ENCODE data around the gene PTPN1. TPM values are rescaled to one million over a fixed set of nuclear protein-coding genes. Genes with fewer than 3 reads are reported as not detected.

Gene PTPN1
- total RNA-seq, 4 donors from 2014 or later, result 21.8 to 46.8 (median 44.4) TPM

DNA sequence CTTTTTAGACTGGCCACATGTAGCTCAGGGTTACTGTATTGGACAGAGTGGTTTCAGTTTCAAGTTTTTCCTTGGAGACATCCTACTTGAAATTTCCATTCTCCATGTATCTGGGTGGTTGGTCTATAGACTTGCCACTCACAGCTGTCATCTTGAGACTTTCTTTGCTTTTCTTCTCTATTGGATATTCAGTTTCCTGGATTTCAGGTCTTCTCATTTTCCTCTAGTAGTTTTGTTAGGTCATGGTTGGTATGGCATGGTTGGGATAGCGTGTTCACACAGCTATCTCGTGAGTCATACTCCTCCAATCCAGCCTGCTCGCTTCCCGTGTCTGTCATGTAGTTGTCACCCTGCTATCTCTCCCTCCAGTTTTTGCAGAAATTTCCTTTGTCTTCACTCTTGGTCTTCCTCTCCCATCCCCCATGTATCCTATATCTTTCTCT is 48.3 kb downstream of the PTPN1 start:
- in situ Hi-C loops (cut with MboI; ENCODE audit: low sequenced_read_pairs in 4 of 4) (no loop called here), intact Hi-C loops (cut with DNase I; ENCODE audit: low total_unique reads) (no loop called here)
- peaks cover 41 to 57% of the 10 kb centered on the region in 2 donors for H3K4me1 ChIP-seq
- H3K9me3 ChIP-seq, result no peaks in the 10 kb centered on the region
- no peaks in the 10 kb centered on the region for H3K36me3 ChIP-seq
- no peak for TF ChIP-seq CTCF (IDR thresholded peaks at IDR 0.05 in 4 of 5, conservative IDR thresholded peaks at IDR 0.05 in 1 of 5)
- TF ChIP-seq POLR2A (IDR thresholded peaks at IDR 0.05), result no peak
- peak in 1 of 2 donors; percentile 27 for ATAC-seq
- no peak for DNase-seq
- H3K4me3 ChIP-seq, result no peak overlapping the region
- H3K27ac ChIP-seq, result peak overlapping the region; percentile 31 to 44 (median 42)
- H3K27me3 ChIP-seq, result no peaks in the 10 kb centered on the region

GRCh38 chr20:50559149-50559548 is 49.0 kb downstream of the PTPN1 start:
- H3K27me3 ChIP-seq, result no peaks in the 10 kb centered on the region
- H3K4me1 ChIP-seq, result peaks cover 48 to 63% of the 10 kb centered on the region in 2 donors
- no peaks in the 10 kb centered on the region for H3K9me3 ChIP-seq
- intact Hi-C loops (cut with DNase I; ENCODE audit: low total_unique reads) (no loop called here), in situ Hi-C loops (cut with MboI; ENCODE audit: low sequenced_read_pairs in 4 of 4) (no loop called here)
- no peak for TF ChIP-seq CTCF (IDR thresholded peaks at IDR 0.05 in 4 of 5, conservative IDR thresholded peaks at IDR 0.05 in 1 of 5)
- TF ChIP-seq POLR2A (IDR thresholded peaks at IDR 0.05), result no peak
- peak overlapping the region in 2 of 4 donors; percentile 42 for H3K27ac ChIP-seq
- no peak for DNase-seq
- no peak for ATAC-seq
- H3K4me3 ChIP-seq, result no peak overlapping the region
- H3K36me3 ChIP-seq, result no peaks in the 10 kb centered on the region

DNA sequence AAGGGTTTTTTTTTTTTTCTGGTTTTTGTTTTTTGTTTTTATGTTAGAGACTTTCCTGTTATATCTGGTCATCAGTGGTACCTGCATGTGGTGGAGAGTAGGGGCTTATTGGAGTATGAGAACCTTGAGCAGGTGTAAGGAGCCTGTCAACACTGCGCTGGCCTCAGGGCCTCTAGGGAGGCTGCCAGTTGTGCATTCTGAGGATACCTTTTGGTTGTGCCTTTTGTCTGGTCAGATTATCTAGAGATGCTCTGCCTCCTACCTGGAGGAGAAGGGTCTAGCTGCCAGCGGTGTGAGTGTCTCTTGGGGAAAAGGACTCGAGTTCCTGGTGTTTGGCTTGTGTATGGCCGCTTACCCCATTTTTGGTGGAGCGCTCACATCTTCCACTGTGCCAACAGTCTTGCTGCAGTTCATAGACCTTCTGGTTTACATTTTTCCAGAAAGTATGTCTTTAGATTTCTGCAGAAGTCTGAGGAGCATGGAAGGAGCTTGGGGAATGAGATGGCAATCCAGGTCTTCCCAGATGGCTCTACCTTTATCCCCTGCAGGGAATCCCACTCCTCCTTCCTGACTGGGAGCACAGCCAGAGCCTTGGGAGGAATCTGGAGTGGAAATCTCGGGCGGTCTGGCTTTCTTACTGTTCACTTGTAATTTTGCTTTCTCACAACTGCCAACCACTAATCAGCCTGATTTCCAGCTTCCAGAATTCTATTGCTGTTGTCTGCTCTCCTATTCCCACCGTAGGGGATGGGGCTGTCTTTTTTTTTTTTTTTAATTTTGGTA is 49.9 kb downstream of the PTPN1 start:
- H3K4me3 ChIP-seq, result no peak overlapping the region
- H3K27me3 ChIP-seq, result no peaks in the 10 kb centered on the region
- intact Hi-C loops (cut with DNase I; ENCODE audit: low total_unique reads), result no loop called here
- ATAC-seq, result no peak
- DNase-seq, result no peak
- peaks cover 0 to 3% of the 10 kb centered on the region in 2 donors for H3K36me3 ChIP-seq
- TF ChIP-seq CTCF (IDR thresholded peaks at IDR 0.05 in 4 of 5, conservative IDR thresholded peaks at IDR 0.05 in 1 of 5) (no peak), POLR2A (IDR thresholded peaks at IDR 0.05) (no peak)
- no peaks in the 10 kb centered on the region for H3K9me3 ChIP-seq
- in situ Hi-C loops (cut with MboI; ENCODE audit: low sequenced_read_pairs in 4 of 4), result no loop called here
- peak overlapping the region in 3 of 4 donors; percentile 89 to 90 (median 89) for H3K27ac ChIP-seq
- peaks cover 51 to 72% of the 10 kb centered on the region in 2 donors for H3K4me1 ChIP-seq

DNA sequence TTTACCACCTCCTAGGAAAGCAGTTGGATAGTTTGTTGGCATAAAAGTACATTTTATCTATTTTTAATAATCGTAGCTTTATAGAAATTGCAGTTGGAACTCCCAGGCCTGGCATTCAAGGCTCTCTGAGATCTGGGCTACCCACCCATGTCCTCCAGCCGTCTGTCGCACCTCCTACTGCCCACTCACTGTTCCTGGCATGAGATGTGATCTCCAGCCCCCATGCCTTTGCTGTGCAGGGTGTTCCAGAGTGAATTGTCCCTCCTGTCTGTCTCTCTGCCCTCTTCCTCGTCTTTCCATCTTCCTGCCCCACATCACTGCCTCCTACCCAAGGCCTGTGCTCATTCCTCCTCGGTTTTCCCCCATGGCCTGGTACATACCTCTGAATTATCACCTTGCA is 50.7 kb downstream of the PTPN1 start:
- no peak overlapping the region for H3K4me3 ChIP-seq
- no peaks in the 10 kb centered on the region for H3K9me3 ChIP-seq
- in situ Hi-C loops (cut with MboI; ENCODE audit: low sequenced_read_pairs in 4 of 4) (no loop called here), intact Hi-C loops (cut with DNase I; ENCODE audit: low total_unique reads) (no loop called here)
- no peak for TF ChIP-seq CTCF (IDR thresholded peaks at IDR 0.05 in 4 of 5, conservative IDR thresholded peaks at IDR 0.05 in 1 of 5)
- TF ChIP-seq POLR2A (IDR thresholded peaks at IDR 0.05), result no peak
- H3K27me3 ChIP-seq, result no peaks in the 10 kb centered on the region
- H3K36me3 ChIP-seq, result peaks cover 0 to 12% of the 10 kb centered on the region in 2 donors
- H3K4me1 ChIP-seq, result peaks cover 51 to 71% of the 10 kb centered on the region in 2 donors
- DNase-seq (no peak), ATAC-seq (no peak)
- peak overlapping the region; percentile 88 to 90 (median 89) for H3K27ac ChIP-seq

Data from gastrocnemius medialis (tissue), 4 donors.